GM15510 (cell line): ENCODE data around the gene GOLGA8Q.
"Not testable (repeated sequence)": the region's sequence is repeated elsewhere in the genome, so short reads cannot be mapped to it uniquely, and the experiment has no call there.

Source experiments
- POLR2A ChIP-seq: IDR thresholded peaks from 3 replicates; pipeline ENCODE4 v1.6.1; 2011; ENCODE audit warnings: borderline replicate concordance; ENCODE audit not compliant: insufficient read length; ENCODE audit errors: extremely low read depth

GOLGA8Q gene, protein sequence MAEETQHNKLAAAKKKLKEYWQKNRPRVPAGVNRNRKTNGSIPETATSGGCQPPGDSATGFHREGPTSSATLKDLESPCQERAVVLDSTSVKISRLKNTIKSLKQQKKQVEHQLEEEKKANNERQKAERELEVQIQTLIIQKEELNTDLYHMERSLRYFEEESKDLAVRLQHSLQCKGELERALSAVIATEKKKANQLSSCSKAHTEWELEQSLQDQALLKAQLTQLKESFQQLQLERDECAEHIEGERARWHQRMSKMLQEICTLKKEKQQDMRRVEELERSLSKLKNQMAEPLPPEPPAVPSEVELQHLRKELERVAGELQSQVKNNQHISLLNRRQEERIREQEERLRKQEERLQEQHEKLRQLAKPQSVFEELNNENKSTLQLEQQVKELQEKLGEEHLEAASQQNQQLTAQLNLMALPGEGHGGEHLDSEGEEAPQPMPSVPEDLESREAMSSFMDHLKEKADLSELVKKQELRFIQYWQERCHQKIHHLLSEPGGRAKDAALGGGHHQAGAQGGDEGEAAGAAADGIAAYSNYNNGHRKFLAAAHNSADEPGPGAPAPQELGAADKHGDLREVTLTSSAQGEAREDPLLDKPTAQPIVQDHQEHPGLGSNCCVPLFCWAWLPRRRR

DNA sequence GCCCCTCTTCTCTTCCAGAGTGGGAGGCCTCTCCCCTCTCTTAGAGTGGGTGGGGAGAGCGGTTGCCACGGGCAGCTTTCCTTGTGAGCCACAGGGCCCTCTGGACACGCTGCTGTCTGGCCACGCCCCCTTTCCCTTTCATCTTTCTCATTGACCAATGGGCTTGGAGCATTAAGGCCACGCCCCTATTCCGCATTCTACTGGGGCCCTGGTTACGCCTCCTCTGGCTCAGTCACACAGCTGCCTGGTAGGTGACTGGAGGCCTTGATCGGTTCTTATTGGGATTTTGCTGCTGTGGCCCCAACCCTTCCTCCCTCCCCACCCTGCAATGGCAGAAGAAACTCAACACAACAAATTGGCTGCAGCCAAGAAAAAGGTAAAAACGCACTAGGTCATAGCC lies at the start of gene GOLGA8Q:
Gene GOLGA8Q (plus strand): TSS at position 301 of the 400 bp plus-strand sequence. CDS start 28 bp downstream, at position 329.
- not testable (repeated sequence) for TF ChIP-seq POLR2A

DNA sequence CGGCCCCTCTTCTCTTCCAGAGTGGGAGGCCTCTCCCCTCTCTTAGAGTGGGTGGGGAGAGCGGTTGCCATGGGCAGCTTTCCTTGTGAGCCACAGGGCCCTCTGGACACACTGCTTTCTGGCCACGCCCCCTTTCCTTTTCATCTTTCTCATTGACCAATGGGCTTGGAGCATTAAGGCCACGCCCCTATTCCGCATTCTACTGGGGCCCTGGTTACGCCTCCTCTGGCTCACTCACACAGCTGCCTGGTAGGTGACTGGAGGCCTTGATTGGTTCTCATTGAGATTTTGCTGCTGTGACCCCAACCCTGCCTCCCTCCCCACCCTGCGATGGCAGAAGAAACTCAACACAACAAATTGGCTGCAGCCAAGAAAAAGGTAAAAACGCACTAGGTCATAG lies 51.9 kb downstream of the GOLGA8Q start, which contains the start of gene GOLGA8H:
Gene GOLGA8H (plus strand): TSS at position 233 of the 400 bp plus-strand sequence. CDS start 98 bp downstream, at position 331.
- TF ChIP-seq POLR2A, result not testable (repeated sequence)
